Activated CD8-positive, alpha-beta memory T cell treated with anti-CD3 and anti-CD28 coated beads, Interleukin-2, amount 10 ng/mL, durations not matched to agents 7 days and 5 days (primary cell): ENCODE results near the gene FAM120AOS. TPM values are rescaled to one million over a fixed set of nuclear protein-coding genes. Genes with fewer than 3 reads are reported as not detected.
"Not testable (repeated sequence)": the region's sequence is repeated elsewhere in the genome, so short reads cannot be mapped to it uniquely, and the experiment has no call there.

Experiments
- ATAC-seq: fragments of 150-1000 bp; cut with Tn5 transposase; one replicate; pipeline ENCODE4 v1.10.0; 2021; ENCODE audit warnings: moderate library complexity
- CTCF ChIA-PET: fragments of 350-600 bp; sonication (Branson Sonifier 250); formaldehyde crosslinking; loops from one replicate; lab custom pipeline; 2021; ENCODE audit warnings: antibody characterized with exemption; lab: Charles Lee
- DNase-seq: peaks from one replicate; pipeline ENCODE4 v3.0.0-alpha.2; 2020
- H3K27ac Mint-ChIP-seq: one replicate; pipeline ENCODE4 v1.8.0; 2021; ENCODE audit warnings: mild to moderate bottlenecking, mixed read lengths
- H3K27me3 Mint-ChIP-seq: one replicate; pipeline ENCODE4 v1.8.0; 2021; ENCODE audit warnings: mixed read lengths
- H3K36me3 Mint-ChIP-seq: one replicate; pipeline ENCODE4 v1.8.0; 2021; ENCODE audit warnings: mild to moderate bottlenecking, mixed read lengths
- H3K4me1 Mint-ChIP-seq: one replicate; pipeline ENCODE4 v1.8.0; 2021; ENCODE audit warnings: mixed read lengths
- H3K4me3 Mint-ChIP-seq: one replicate; pipeline ENCODE4 v1.8.0; 2021; ENCODE audit warnings: mild to moderate bottlenecking, moderate library complexity, mixed read lengths
- H3K9me3 Mint-ChIP-seq: one replicate; pipeline ENCODE4 v1.8.0; 2022; ENCODE audit warnings: low read depth, mixed read lengths
- total RNA-seq, 2 experiments: library from RNA; stranded (reverse); gene quantifications; one replicate each; pipeline ENCODE4 v1.2.3, GENCODE V29; 2021

Gene FAM120AOS
- total RNA-seq, 2 experiments from 2014 or later: 36.2 to 41.2 TPM

GRCh38 chr9:93450945-93451815, 2.2 kb downstream of the FAM120AOS start, which contains the start of gene FAM120A:
Gene FAM120A (plus strand): TSS chr9:93451685. CDS start chr9:93451916, 231 bp downstream.
- DNase-seq (peak; percentile 81), ATAC-seq (peak; percentile 72)
- Mint-ChIP-seq H3K4me1 (peaks cover 47% of the 10 kb centered on the region), H3K27ac (peak within 1 kb of the TSS; percentile 93), H3K4me3 (peak within 1 kb of the TSS; percentile 86), H3K36me3 (peaks cover 45% of the 10 kb centered on the region), H3K27me3 (no peaks in the 10 kb centered on the region), H3K9me3 (no peaks in the 10 kb centered on the region)
- CTCF ChIA-PET: interaction anchor here (4.6 kb wide), 1 partner anchor 115 kb away, joined by 31 read pairs; no protein-coding TSS in a partner anchor

- H3K4me1 Mint-ChIP-seq: peaks cover 27% of the 10 kb centered on the region
- peak overlapping the region; percentile 17 for H3K27ac Mint-ChIP-seq
- H3K36me3 Mint-ChIP-seq: peaks cover 40% of the 10 kb centered on the region
- H3K9me3 Mint-ChIP-seq: no peaks in the 10 kb centered on the region
- DNase-seq (no peak), ATAC-seq (no peak)
- no peaks in the 10 kb centered on the region for H3K27me3 Mint-ChIP-seq
- CTCF ChIA-PET: interaction anchor here (3.5 kb wide), 1 partner anchor 119 kb away, joined by 13 read pairs; no protein-coding TSS in a partner anchor
- no peak overlapping the region for H3K4me3 Mint-ChIP-seq
Measured at GRCh38 chr9:93447655-93448054, 5.7 kb downstream of the FAM120AOS start.

- Mint-ChIP-seq H3K4me1 (peaks cover 27% of the 10 kb centered on the region), H3K4me3 (no peak overlapping the region), H3K27ac (peak overlapping the region; percentile 7), H3K9me3 (no peaks in the 10 kb centered on the region), H3K27me3 (no peaks in the 10 kb centered on the region), H3K36me3 (peaks cover 38% of the 10 kb centered on the region)
- CTCF ChIA-PET: interaction anchor here (3.5 kb wide), 1 partner anchor 120 kb away, joined by 13 read pairs; no protein-coding TSS in a partner anchor
- ATAC-seq (no peak), DNase-seq (no peak)
Measured at GRCh38 chr9:93446073-93446472, 7.3 kb downstream of the FAM120AOS start.

- H3K36me3 Mint-ChIP-seq: peaks cover 6% of the 10 kb centered on the region
- H3K4me1 Mint-ChIP-seq: no peaks in the 10 kb centered on the region
- ATAC-seq (no peak), DNase-seq (no peak)
- no peak overlapping the region for H3K27ac Mint-ChIP-seq
- CTCF ChIA-PET: no interaction called here
- no peak overlapping the region for H3K4me3 Mint-ChIP-seq
- no peaks in the 10 kb centered on the region for H3K27me3 Mint-ChIP-seq
- H3K9me3 Mint-ChIP-seq: no peaks in the 10 kb centered on the region
Measured at GRCh38 chr9:93440896-93441580, 12.3 kb downstream of the FAM120AOS start.

GRCh38 chr9:93439301-93439700, 14.1 kb downstream of the FAM120AOS start:
- H3K27ac Mint-ChIP-seq, H3K4me1 Mint-ChIP-seq, H3K9me3 Mint-ChIP-seq, H3K27me3 Mint-ChIP-seq, CTCF ChIA-PET, DNase-seq, H3K4me3 Mint-ChIP-seq, ATAC-seq, H3K36me3 Mint-ChIP-seq: not testable (repeated sequence)

GRCh38 chr9:93437996-93438395, 15.4 kb downstream of the FAM120AOS start:
- no peaks in the 10 kb centered on the region for H3K27me3 Mint-ChIP-seq
- DNase-seq: no peak
- H3K9me3 Mint-ChIP-seq: no peaks in the 10 kb centered on the region
- H3K4me3 Mint-ChIP-seq: no peak overlapping the region
- CTCF ChIA-PET: no interaction called here
- no peaks in the 10 kb centered on the region for H3K36me3 Mint-ChIP-seq
- no peak overlapping the region for H3K27ac Mint-ChIP-seq
- ATAC-seq: no peak
- H3K4me1 Mint-ChIP-seq: no peaks in the 10 kb centered on the region

- Mint-ChIP-seq H3K27me3 (no peaks in the 10 kb centered on the region), H3K4me3 (no peak overlapping the region), H3K4me1 (peaks cover 1% of the 10 kb centered on the region), H3K27ac (no peak overlapping the region), H3K36me3 (no peaks in the 10 kb centered on the region), H3K9me3 (no peaks in the 10 kb centered on the region)
- DNase-seq: no peak
- no peak for ATAC-seq
- CTCF ChIA-PET: no interaction called here
Measured at GRCh38 chr9:93436655-93437407, 16.6 kb downstream of the FAM120AOS start.

GRCh38 chr9:93436218-93436617, 17.2 kb downstream of the FAM120AOS start:
- Mint-ChIP-seq H3K4me3 (no peak overlapping the region), H3K27ac (no peak overlapping the region), H3K27me3 (no peaks in the 10 kb centered on the region), H3K9me3 (no peaks in the 10 kb centered on the region), H3K4me1 (peaks cover 3% of the 10 kb centered on the region), H3K36me3 (no peaks in the 10 kb centered on the region)
- DNase-seq: no peak
- CTCF ChIA-PET: no interaction called here
- ATAC-seq: no peak

- Mint-ChIP-seq H3K27ac (no peak overlapping the region), H3K4me3 (no peak overlapping the region), H3K27me3 (no peaks in the 10 kb centered on the region), H3K36me3 (no peaks in the 10 kb centered on the region), H3K9me3 (no peaks in the 10 kb centered on the region), H3K4me1 (peaks cover 3% of the 10 kb centered on the region)
- CTCF ChIA-PET: no interaction called here
- DNase-seq (no peak), ATAC-seq (no peak)
Measured at GRCh38 chr9:93435386-93435785, 18.0 kb downstream of the FAM120AOS start.

GRCh38 chr9:93434056-93434455, 19.3 kb downstream of the FAM120AOS start:
- no peaks in the 10 kb centered on the region for H3K36me3 Mint-ChIP-seq
- CTCF ChIA-PET: no interaction called here
- H3K9me3 Mint-ChIP-seq: no peaks in the 10 kb centered on the region
- no peaks in the 10 kb centered on the region for H3K27me3 Mint-ChIP-seq
- no peak for DNase-seq
- H3K4me3 Mint-ChIP-seq: no peak overlapping the region
- no peak for ATAC-seq
- peaks cover 3% of the 10 kb centered on the region for H3K4me1 Mint-ChIP-seq
- H3K27ac Mint-ChIP-seq: no peak overlapping the region

- Mint-ChIP-seq H3K36me3 (no peaks in the 10 kb centered on the region), H3K9me3 (no peaks in the 10 kb centered on the region), H3K27me3 (peaks cover 2% of the 10 kb centered on the region), H3K27ac (no peak overlapping the region), H3K4me1 (peaks cover 3% of the 10 kb centered on the region), H3K4me3 (no peak overlapping the region)
- CTCF ChIA-PET: no interaction called here
- no peak for DNase-seq
- ATAC-seq: no peak
Measured at GRCh38 chr9:93432964-93433363, 20.4 kb downstream of the FAM120AOS start.

- CTCF ChIA-PET: no interaction called here
- H3K4me1 Mint-ChIP-seq: peaks cover 3% of the 10 kb centered on the region
- no peak overlapping the region for H3K27ac Mint-ChIP-seq
- no peaks in the 10 kb centered on the region for H3K36me3 Mint-ChIP-seq
- H3K9me3 Mint-ChIP-seq: no peaks in the 10 kb centered on the region
- no peak overlapping the region for H3K4me3 Mint-ChIP-seq
- peaks cover 11% of the 10 kb centered on the region for H3K27me3 Mint-ChIP-seq
- ATAC-seq: no peak
- no peak for DNase-seq
Measured at GRCh38 chr9:93431539-93432105, 21.8 kb downstream of the FAM120AOS start.
